Neural crest cell (in vitro differentiated cells): ENCODE measurements around the gene FBXO41. TPM values are rescaled to one million over a fixed set of nuclear protein-coding genes. Genes with fewer than 3 reads are reported as not detected.

Experiments used
- DNase-seq: peaks from one replicate; pipeline ENCODE4 v3.0.0; 2021; ENCODE audit warnings: low read depth, mixed read lengths, low spot score
- H3K27ac Mint-ChIP-seq: one replicate; pipeline ENCODE4 v1.8.0; 2021; ENCODE audit warnings: mild to moderate bottlenecking, mixed read lengths; ENCODE audit not compliant: unreplicated experiment
- H3K27me3 Mint-ChIP-seq: 2 replicates; pipeline ENCODE4 v1.8.0; 2021; ENCODE audit warnings: low read depth, mild to moderate bottlenecking, mixed read lengths
- H3K36me3 Mint-ChIP-seq: 2 replicates; pipeline ENCODE4 v1.8.0; 2021; ENCODE audit warnings: low read depth, mild to moderate bottlenecking, mixed read lengths
- H3K4me1 Mint-ChIP-seq: 2 replicates; pipeline ENCODE4 v1.8.0; 2021; ENCODE audit warnings: mixed read lengths
- H3K4me3 Mint-ChIP-seq: one replicate; pipeline ENCODE4 v1.8.0; 2021; ENCODE audit warnings: mild to moderate bottlenecking, mixed read lengths
- H3K9me3 Mint-ChIP-seq: 2 replicates; pipeline ENCODE4 v1.8.0; 2021; ENCODE audit warnings: mixed read lengths
- CTCF ChIP-seq: fragments of 200-600 bp; sonication (generic); conservative IDR thresholded peaks from 2 replicates; pipeline ENCODE4 v1.5.0; 2021; ENCODE audit warnings: antibody characterized with exemption, mild to moderate bottlenecking
- total RNA-seq: library from RNA; stranded (reverse); gene quantifications from 2 replicates; pipeline ENCODE4 v1.2.1, GENCODE V29; 2021

FBXO41 gene
- total RNA-seq, 1 donor from 2014 or later, result 4.5 TPM

- no peak for DNase-seq
- Mint-ChIP-seq H3K9me3 (no peaks in the 10 kb centered on the region), H3K27ac (no peak overlapping the region), H3K36me3 (no peaks in the 10 kb centered on the region), H3K4me3 (peak overlapping the region; percentile 32), H3K4me1 (peaks cover 3% of the 10 kb centered on the region), H3K27me3 (peaks cover 80% of the 10 kb centered on the region)
- TF ChIP-seq CTCF, result no peak
Measured at GRCh38 chr2:73286134-73286655, 1.9 kb upstream of the FBXO41 start.

- Mint-ChIP-seq H3K36me3 (no peaks in the 10 kb centered on the region), H3K9me3 (no peaks in the 10 kb centered on the region), H3K27ac (no peak overlapping the region), H3K4me3 (peak overlapping the region; percentile 32), H3K27me3 (peaks cover 77% of the 10 kb centered on the region), H3K4me1 (no peaks in the 10 kb centered on the region)
- no peak for TF ChIP-seq CTCF
- no peak for DNase-seq
Measured at GRCh38 chr2:73285159-73285739, 971 bp upstream of the FBXO41 start.

- H3K4me1 Mint-ChIP-seq, result no peaks in the 10 kb centered on the region
- H3K4me3 Mint-ChIP-seq, result peak overlapping the region; percentile 85
- no peak for TF ChIP-seq CTCF
- H3K9me3 Mint-ChIP-seq, result no peaks in the 10 kb centered on the region
- H3K36me3 Mint-ChIP-seq, result no peaks in the 10 kb centered on the region
- no peak for DNase-seq
- peaks cover 76% of the 10 kb centered on the region for H3K27me3 Mint-ChIP-seq
- H3K27ac Mint-ChIP-seq, result peak overlapping the region; percentile 31
Measured at GRCh38 chr2:73283545-73284295, 558 bp downstream of the FBXO41 start.

GRCh38 chr2:73282924-73283544 is 1.2 kb downstream of the FBXO41 start:
- Mint-ChIP-seq H3K4me3 (peak overlapping the region; percentile 85), H3K36me3 (no peaks in the 10 kb centered on the region), H3K9me3 (no peaks in the 10 kb centered on the region), H3K27ac (no peak overlapping the region), H3K27me3 (peaks cover 76% of the 10 kb centered on the region), H3K4me1 (no peaks in the 10 kb centered on the region)
- no peak for TF ChIP-seq CTCF
- no peak for DNase-seq

GRCh38 chr2:73281244-73281643 is 3.0 kb downstream of the FBXO41 start:
- no peak overlapping the region for H3K27ac Mint-ChIP-seq
- no peak overlapping the region for H3K4me3 Mint-ChIP-seq
- no peaks in the 10 kb centered on the region for H3K9me3 Mint-ChIP-seq
- DNase-seq, result no peak
- no peaks in the 10 kb centered on the region for H3K36me3 Mint-ChIP-seq
- H3K4me1 Mint-ChIP-seq, result no peaks in the 10 kb centered on the region
- peaks cover 64% of the 10 kb centered on the region for H3K27me3 Mint-ChIP-seq
- TF ChIP-seq CTCF, result no peak
